K562 (cell line): ENCODE results near the gene KMT2C. TPM values are rescaled to one million over a fixed set of nuclear protein-coding genes. Genes with fewer than 3 reads are reported as not detected.

Experiments used
- ATAC-seq: fragments of 200-7000 bp; cut with Tn5 transposase; 3 replicates; pipeline ENCODE4 v1.9.1; 2020; ENCODE audit warnings: moderate library complexity
- BruUV-seq: library from RNA; stranded (reverse); fragments of 400-500 nt; replicated peaks from 2 replicates; lab custom pipeline; 2021; lab: Mats Ljungman, UMichigan
- CTCF ChIA-PET: fragments of 300-600 bp; formaldehyde crosslinking; extraction: SDS; loops from one replicate; lab custom pipeline; 2021; ENCODE audit warnings: low intra/inter-chr PET ratio; lab: Yijun Ruan, JAX
- POLR2A ChIA-PET: fragments of 300-600, 350-650 bp; sonication (Branson Sonifier 250); formaldehyde crosslinking; extraction: SDS; loops from one replicate; lab custom pipeline; 2021; ENCODE audit warnings: antibody characterized with exemption, inconsistent platforms; lab: Yijun Ruan, JAX
- DNase-seq, 4 experiments: peaks; one replicate each; pipeline versions ENCODE4 v3.0.0 to v3.0.0-alpha.2; 2011 to 2018; ENCODE audit warnings: low spot score in 3 of 4, mixed read lengths in 3 of 4; ENCODE audit errors: extremely low read depth in 1 of 4
- FAIRE-seq: peaks from 2 replicates; lab custom pipeline; 2011; peaks lifted over from hg19 to GRCh38; lab: Jason Lieb, UNC
- H2AFZ ChIP-seq: 2 replicates; pipeline ENCODE4 v1.6.0; 2011; ENCODE audit warnings: low read depth, low read length, control low read depth, inconsistent platforms
- H3K27ac ChIP-seq: fragments of 200-600 bp; 3 replicates; pipeline ENCODE4 v1.8.0; 2011; ENCODE audit warnings: low read depth, mild to moderate bottlenecking, control low read depth, inconsistent platforms, low read length, moderate library complexity, mixed read lengths; ENCODE audit errors: extremely low read depth
- H3K27me3 ChIP-seq, 2 experiments: fragments of 300-600 bp in 1 of 2; 2 replicates in 1 of 2; 3 replicates in 1 of 2; pipeline versions ENCODE4 v1.6.0 to v1.8.0; 2011; ENCODE audit warnings: inconsistent platforms in 2 of 2, low read length in 2 of 2, mild to moderate bottlenecking in 1 of 2, mixed read lengths in 1 of 2, moderate library complexity in 1 of 2; ENCODE audit not compliant: control insufficient read depth in 2 of 2, insufficient read depth in 2 of 2
- H3K36me3 ChIP-seq: fragments of 300-600 bp; 3 replicates; pipeline ENCODE4 v1.8.0; 2011; ENCODE audit warnings: mild to moderate bottlenecking, low read length, inconsistent platforms; ENCODE audit not compliant: control insufficient read depth, insufficient read depth
- H3K4me1 ChIP-seq, 2 experiments: fragments of 200-600 bp in 1 of 2; replicated peaks in 1 of 2; 2 replicates in 1 of 2; 3 replicates in 1 of 2; pipeline versions ENCODE4 v1.5.1 to v1.8.0; 2011; ENCODE audit warnings: inconsistent platforms in 2 of 2, low read length in 2 of 2, mild to moderate bottlenecking in 1 of 2, mixed read lengths in 1 of 2, moderate library complexity in 1 of 2; ENCODE audit not compliant: control insufficient read depth in 2 of 2, insufficient read depth in 2 of 2
- H3K4me2 ChIP-seq: 2 replicates; pipeline ENCODE4 v1.6.1; 2011; ENCODE audit warnings: low read length, control low read depth, inconsistent platforms, mixed read lengths; ENCODE audit not compliant: insufficient read depth
- H3K4me3 ChIP-seq: fragments of 200-600 bp; sonication (generic), shearing (Covaris generic); 2 replicates; pipeline ENCODE4 v1.5.1; 2016; ENCODE audit warnings: control low read depth, inconsistent platforms
- H3K79me2 ChIP-seq: fragments of 200-600 bp; 3 replicates; pipeline ENCODE4 v1.8.0; 2011; ENCODE audit warnings: low read length, inconsistent platforms; ENCODE audit not compliant: control insufficient read depth, insufficient read depth
- H3K9ac ChIP-seq, 2 experiments: 2 replicates each; pipeline versions ENCODE4 v1.6.0 to v1.6.1; 2011; ENCODE audit warnings: low read depth in 2 of 2, low read length in 2 of 2, control low read depth in 1 of 2, inconsistent platforms in 1 of 2, mild to moderate bottlenecking in 1 of 2, mixed read lengths in 1 of 2; ENCODE audit not compliant: insufficient read depth in 1 of 2
- H3K9me1 ChIP-seq: one replicate; pipeline ENCODE4 v1.6.0; 2011; ENCODE audit warnings: inconsistent platforms, mild to moderate bottlenecking, low read length, moderate library complexity; ENCODE audit not compliant: control insufficient read depth, insufficient read depth
- H3K9me3 ChIP-seq: replicated peaks from 2 replicates; pipeline ENCODE4 v1.5.1; 2011; ENCODE audit warnings: low read depth, low read length, inconsistent platforms; ENCODE audit not compliant: control insufficient read depth, insufficient read depth
- H4K20me1 ChIP-seq: replicated peaks from 2 replicates; pipeline ENCODE4 v1.6.1; 2011; ENCODE audit warnings: low read length, inconsistent platforms, mixed read lengths; ENCODE audit not compliant: control insufficient read depth, insufficient read depth
- EGR1 ChIP-seq: fragments of 450-650 bp; conservative IDR thresholded peaks from 2 replicates; pipeline ENCODE4 v1.6.1; 2017; ENCODE audit warnings: mild to moderate bottlenecking
- HCFC1 ChIP-seq: IDR thresholded peaks from 2 replicates; pipeline ENCODE4 v1.6.1; 2012; ENCODE audit warnings: low read depth, low read length, improper control_type of control experiment
- NBN ChIP-seq: fragments of 450-650 bp; IDR thresholded peaks from 2 replicates; pipeline ENCODE4 v1.6.1; 2016; ENCODE audit warnings: low read depth, mild to moderate bottlenecking
- NFYB ChIP-seq: IDR thresholded peaks from 2 replicates; pipeline ENCODE4 v1.6.1; 2011; ENCODE audit warnings: mild to moderate bottlenecking, moderate library complexity; ENCODE audit not compliant: insufficient read length; ENCODE audit errors: extremely low read depth
- TGIF2 ChIP-seq: sonication (generic); formaldehyde crosslinking; IDR thresholded peaks from 2 replicates; pipeline ENCODE4 v1.8.1; 2022; ENCODE audit warnings: mild to moderate bottlenecking, missing genetic modification reagents, moderate library complexity
- ZC3H11A ChIP-seq: IDR thresholded peaks from 2 replicates; pipeline ENCODE4 v1.6.1; 2012; ENCODE audit warnings: low read depth, low read length, improper control_type of control experiment
- ZNF444 ChIP-seq: fragments of 250-450 bp; sonication (Bioruptor Pico); IDR thresholded peaks from 2 replicates; pipeline ENCODE4 v1.4.0; 2020; ENCODE audit warnings: mild to moderate bottlenecking, moderate library complexity
- ZNF518B ChIP-seq: fragments of 250-450 bp; sonication (Bioruptor Pico); IDR thresholded peaks from 2 replicates; pipeline ENCODE4 v1.5.0; 2021; ENCODE audit warnings: mild to moderate bottlenecking, moderate library complexity
- ZNF639 ChIP-seq, 2 experiments: fragments of 200-800 bp in 1 of 2; sonication (Bioruptor generic) in 1 of 2; sonication (generic) in 1 of 2; formaldehyde crosslinking in 1 of 2; IDR thresholded peaks in 1 of 2; conservative IDR thresholded peaks in 1 of 2; 2 replicates each; pipeline versions ENCODE4 v1.5.0 to v1.6.1; 2016 to 2020; ENCODE audit warnings: missing compliant biosample characterization in 1 of 2, missing genetic modification characterization in 1 of 2, missing genetic modification reagents in 1 of 2
- ZNF696 ChIP-seq: fragments of 250-450 bp; sonication (Bioruptor Pico); conservative IDR thresholded peaks from 2 replicates; pipeline ENCODE4 v1.4.0; 2020; ENCODE audit warnings: mild to moderate bottlenecking, moderate library complexity
- WGBS: fragments of 100-300 bp; shearing (Covaris generic); methylation state at CpG from one replicate; pipeline ENCODE4 v1.1.6; 2016; ENCODE audit warnings: low coverage, mixed read lengths; ENCODE audit not compliant: insufficient coverage; ENCODE audit errors: missing lambda C conversion rate; 5-methylcytosine and 5-hydroxymethylcytosine counted together
- in situ Hi-C: fragments of 300-500 bp; cut with MboI; formaldehyde crosslinking; loops from 4 replicates; pipeline ENCODE4 v1.15.0; 2018; ENCODE audit warnings: inconsistent platforms, mixed read lengths
- intact Hi-C: fragments of 100-400 bp; cut with micrococcal nuclease; formaldehyde crosslinking; loops from 2 replicates; pipeline ENCODE4 v1.14.2; 2022
- polyA plus RNA-seq, 8 experiments: library from polyadenylated mRNA; depleted of rRNA in 4 of 8; stranded (reverse) in 5 of 8; unstranded in 3 of 8; fragments of >200 nt; fragmentation: Nextera tagmentation in 2 of 8; fragmentation: Illumina TruSeq in 1 of 8; extraction: Ambion mirVana in 2 of 8; extraction: Trizol in 1 of 8; gene quantifications; 2 replicates each; pipeline versions ENCODE4 v1.2.1 to v1.2.3, GENCODE V29; 2011 to 2014; ENCODE audit warnings: inconsistent platforms in 1 of 8, missing spikeins in 1 of 8
- total RNA-seq, 7 experiments: library from RNA; depleted of rRNA in 6 of 7; stranded (reverse); fragments of >200 nt in 6 of 7; fragmentation: Illumina TruSeq in 2 of 7; extraction: Trizol in 2 of 7; gene quantifications; 2 replicates each; pipeline versions ENCODE4 v1.2.1 to v1.2.3, GENCODE V29; 2011 to 2021; ENCODE audit warnings: low replicate concordance in 1 of 7
- TF ChIP-seq, protein P1 (sequence below): IDR thresholded peaks from 2 replicates; pipeline ENCODE4 v1.6.1; 2011; ENCODE audit not compliant: insufficient read length; ENCODE audit errors: extremely low read depth

Gene KMT2C
- total and polyA plus RNA-seq, 9 of the 15 experiments (the other 6 are each of a cell fraction or from before 2014, with no cell fraction given), result 4.9 to 67.8 (median 27.1) TPM

GRCh38 chr7:152338561-152338960, 97.2 kb downstream of the KMT2C start:
- POLR2A ChIA-PET, result no interaction called here
- no peak for ATAC-seq
- peaks cover 9% of the 10 kb centered on the region for H4K20me1 ChIP-seq
- H3K4me1 ChIP-seq, result peaks cover 0 to 5% of the 10 kb centered on the region in 2 experiments; a peak in 2 of 5 replicates
- BruUV-seq, result no TSS peak
- peaks cover 94% of the 10 kb centered on the region for H3K79me2 ChIP-seq
- FAIRE-seq, result no peak
- H3K36me3 ChIP-seq, result no peaks in the 10 kb centered on the region
- H3K9me3 ChIP-seq, result no peaks in the 10 kb centered on the region
- CTCF ChIA-PET, result interaction anchor here (0.7 kb wide), 1 partner anchor 12 kb away, joined by 3 read pairs; no protein-coding TSS in a partner anchor
- H2AFZ ChIP-seq, result no peak overlapping the region
- in situ Hi-C loops, result no loop called here
- no peaks in the 10 kb centered on the region for H3K9me1 ChIP-seq
- intact Hi-C loops, result no loop called here
- TF ChIP-seq NFYB, result no peak
- TF ChIP-seq, protein P1, sequence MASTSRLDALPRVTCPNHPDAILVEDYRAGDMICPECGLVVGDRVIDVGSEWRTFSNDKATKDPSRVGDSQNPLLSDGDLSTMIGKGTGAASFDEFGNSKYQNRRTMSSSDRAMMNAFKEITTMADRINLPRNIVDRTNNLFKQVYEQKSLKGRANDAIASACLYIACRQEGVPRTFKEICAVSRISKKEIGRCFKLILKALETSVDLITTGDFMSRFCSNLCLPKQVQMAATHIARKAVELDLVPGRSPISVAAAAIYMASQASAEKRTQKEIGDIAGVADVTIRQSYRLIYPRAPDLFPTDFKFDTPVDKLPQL, result no peak
- TF ChIP-seq TGIF2 (CRISPR knock-in tag), result no peak
- TF ChIP-seq ZNF444, result no peak
- TF ChIP-seq ZC3H11A, result no peak
- no peak for TF ChIP-seq ZNF639 (CRISPR knock-in tag; conservative IDR thresholded peaks at IDR 0.05 in 1 of 2, IDR thresholded peaks at IDR 0.05 in 1 of 2)
- TF ChIP-seq ZNF518B (CRISPR knock-in tag), result no peak
- TF ChIP-seq ZNF696 (CRISPR knock-in tag), result no peak
- TF ChIP-seq EGR1, result no peak
- TF ChIP-seq HCFC1, result no peak
- no peak for TF ChIP-seq NBN
- TF ChIP-seq, all 486 proteins: peak for 0
- no peak overlapping the region for H3K4me3 ChIP-seq
- no peaks in the 10 kb centered on the region for H3K27me3 ChIP-seq
- H3K27ac ChIP-seq, result no peak overlapping the region
- no peak overlapping the region for H3K4me2 ChIP-seq
- WGBS, result 58% methylated on average over 2 of the region's 2 CpGs
- DNase-seq, result no peak
- no peak overlapping the region for H3K9ac ChIP-seq
